SU-DHL-6 (cell line): ENCODE measurements around the gene ERN1.

Experiments
- H2AFZ ChIP-seq: fragments of 200-600 bp; sonication (generic); 2 replicates; pipeline ENCODE4 v1.6.1; 2014; ENCODE audit warnings: low read depth, mild to moderate bottlenecking, moderate library complexity, mixed read lengths, antibody characterized with exemption, low read length; ENCODE audit not compliant: severe bottlenecking
- H3F3A ChIP-seq: fragments of 200-600 bp; shearing (Covaris generic); 2 replicates; pipeline ENCODE4 v1.6.0; 2016; ENCODE audit warnings: antibody characterized with exemption, mild to moderate bottlenecking; ENCODE audit not compliant: insufficient read depth
- H3K27ac ChIP-seq: fragments of 200-600 bp; sonication (generic); 2 replicates; pipeline ENCODE4 v1.5.1; 2016; ENCODE audit warnings: low read depth, mild to moderate bottlenecking, low read length, moderate library complexity, mixed read lengths
- H3K27me3 ChIP-seq: fragments of 200-600 bp; sonication (generic), shearing (Covaris generic); 2 replicates; pipeline ENCODE4 v1.6.0; 2014; ENCODE audit warnings: mild to moderate bottlenecking, low read length
- H3K36me3 ChIP-seq: fragments of 200-600 bp; sonication (generic); 2 replicates; pipeline ENCODE4 v1.6.1; 2014; ENCODE audit warnings: mild to moderate bottlenecking, low read length, mixed read lengths
- H3K4me2 ChIP-seq: fragments of 300-600, 200-600 bp; shearing (Covaris generic), sonication (generic); 2 replicates; pipeline ENCODE4 v1.6.0; 2014; ENCODE audit warnings: low read length, low read depth, mild to moderate bottlenecking; ENCODE audit not compliant: poor library complexity, severe bottlenecking
- H3K4me3 ChIP-seq: fragments of 200-600 bp; sonication (generic); 2 replicates; pipeline ENCODE4 v1.5.1; 2014; ENCODE audit warnings: antibody characterized with exemption, low read length, mild to moderate bottlenecking, mixed read lengths; ENCODE audit not compliant: insufficient read depth, poor library complexity, severe bottlenecking
- H3K79me2 ChIP-seq: fragments of 200-600 bp; sonication (generic); 2 replicates; pipeline ENCODE4 v1.6.1; 2014; ENCODE audit warnings: mild to moderate bottlenecking, low read length, moderate library complexity; ENCODE audit not compliant: insufficient read depth
- H3K9ac ChIP-seq: fragments of 200-600 bp; sonication (generic); 2 replicates; pipeline ENCODE4 v1.7.0; 2014; ENCODE audit warnings: mild to moderate bottlenecking, low read length
- H3K9me2 ChIP-seq: fragments of 200-600 bp; sonication (generic); replicated peaks from 2 replicates; pipeline ENCODE4 v1.6.1; 2014; ENCODE audit warnings: low read length; ENCODE audit not compliant: insufficient read depth
- H3K9me3 ChIP-seq: fragments of 200-600 bp; sonication (generic); 2 replicates; pipeline ENCODE4 v1.6.1; 2014; ENCODE audit warnings: low read length, mixed read lengths; ENCODE audit not compliant: insufficient read depth
- H4K20me1 ChIP-seq: fragments of 200-600 bp; sonication (generic); 2 replicates; pipeline ENCODE4 v1.6.1; 2014; ENCODE audit warnings: low read depth, mild to moderate bottlenecking, antibody characterized with exemption, low read length, moderate library complexity, mixed read lengths
- CTCF ChIP-seq: fragments of 200-600 bp; sonication (generic); IDR thresholded peaks from one replicate; pipeline ENCODE4 v1.5.1; 2017; ENCODE audit warnings: antibody characterized with exemption, mild to moderate bottlenecking, low read length, moderate library complexity; ENCODE audit not compliant: insufficient read depth, poor library complexity, severe bottlenecking
- EZH2phosphoT487 ChIP-seq: fragments of 200-600 bp; sonication (generic), shearing (Covaris generic); conservative IDR thresholded peaks from 2 replicates; pipeline ENCODE4 v1.6.1; 2018; ENCODE audit warnings: mild to moderate bottlenecking, antibody characterized with exemption, low read length, moderate library complexity, mixed read lengths

The ERN1 gene

GRCh38 chr17:64024781-64025731 lies 104.9 kb downstream of the ERN1 start:
- Histone ChIP-seq H3K9me2 (no peaks in the 10 kb centered on the region), H3K79me2 (no peaks in the 10 kb centered on the region), H3K4me3 (no peak overlapping the region), H3K36me3 (no peaks in the 10 kb centered on the region), H3F3A (peaks cover 42% of the 10 kb centered on the region), H3K9ac (peak overlapping the region; percentile 37; the same call in 1 of the 2 replicates), H4K20me1 (no peaks in the 10 kb centered on the region), H3K9me3 (no peaks in the 10 kb centered on the region), H3K27me3 (no peaks in the 10 kb centered on the region), H3K27ac (peak overlapping the region; percentile 64), H3K4me2 (peak overlapping the region; percentile 46), H2AFZ (peak overlapping the region; percentile 82)
- no peak for TF ChIP-seq CTCF
- TF ChIP-seq EZH2phosphoT487 = no peak

- TF ChIP-seq CTCF (no peak), EZH2phosphoT487 (no peak)
- no peaks in the 10 kb centered on the region for H3K9me3 ChIP-seq
- H3K27ac ChIP-seq = peak overlapping the region; percentile 64
- no peaks in the 10 kb centered on the region for H3K27me3 ChIP-seq
- no peaks in the 10 kb centered on the region for H3K9me2 ChIP-seq
- no peak overlapping the region for H3K9ac ChIP-seq
- no peaks in the 10 kb centered on the region; the same call in 1 of the 2 replicates for H3K79me2 ChIP-seq
- H3F3A ChIP-seq = peaks cover 50% of the 10 kb centered on the region
- no peak overlapping the region for H3K4me3 ChIP-seq
- no peak overlapping the region for H2AFZ ChIP-seq
- H3K4me2 ChIP-seq = no peak overlapping the region
- no peaks in the 10 kb centered on the region for H4K20me1 ChIP-seq
- no peaks in the 10 kb centered on the region for H3K36me3 ChIP-seq
Measured at GRCh38 chr17:64024215-64024654, 105.7 kb downstream of the ERN1 start.

- Histone ChIP-seq H3K4me2 (no peak overlapping the region), H3K27ac (peak overlapping the region; percentile 98), H3F3A (peaks cover 64% of the 10 kb centered on the region), H3K4me3 (no peak overlapping the region), H3K79me2 (peaks cover 11% of the 10 kb centered on the region), H3K36me3 (no peaks in the 10 kb centered on the region), H3K27me3 (no peaks in the 10 kb centered on the region), H3K9me3 (no peaks in the 10 kb centered on the region), H4K20me1 (no peaks in the 10 kb centered on the region), H2AFZ (no peak overlapping the region), H3K9me2 (no peaks in the 10 kb centered on the region), H3K9ac (peak overlapping the region; percentile 2; the same call in 1 of the 2 replicates)
- TF ChIP-seq EZH2phosphoT487 (no peak), CTCF (no peak)
Measured at GRCh38 chr17:64022611-64023063, 107.3 kb downstream of the ERN1 start.
